Endometrial microvascular endothelial cells (primary cell): ENCODE measurements around the gene ZFP1. TPM values are rescaled to one million over a fixed set of nuclear protein-coding genes. Genes with fewer than 3 reads are reported as not detected.
"Not testable (repeated sequence)": the region's sequence is repeated elsewhere in the genome, so short reads cannot be mapped to it uniquely, and the experiment has no call there.

Source experiments
- in situ Hi-C: cut with HindIII; loops from 2 replicates; pipeline ENCODE4 v1.10.0; 2017; ENCODE audit warnings: low sequenced_read_pairs, low pct_unique_long_range_greater_than_20kb; ENCODE audit errors: inconsistent ontology term
- total RNA-seq: library from RNA; depleted of rRNA; stranded (reverse); fragments of >200 nt; gene quantifications from one replicate; pipeline ENCODE4 v1.2.3, GENCODE V29; 2015; ENCODE audit errors: inconsistent ontology term

ZFP1 gene
- total RNA-seq, 1 donor from 2014 or later: 3.8 TPM

- in situ Hi-C loops: not testable (repeated sequence)
Measured at GRCh38 chr16:75211286-75211685, 63.0 kb downstream of the ZFP1 start.

GRCh38 chr16:75216127-75216526 lies 67.8 kb downstream of the ZFP1 start:
- in situ Hi-C loops: no loop called here

GRCh38 chr16:75216576-75216975 lies 68.3 kb downstream of the ZFP1 start:
- in situ Hi-C loops: no loop called here

- in situ Hi-C loops: no loop called here
Measured at GRCh38 chr16:75217389-75217851, 69.1 kb downstream of the ZFP1 start.

GRCh38 chr16:75218256-75219076 lies 70.1 kb downstream of the ZFP1 start, which contains the start of gene CTRB1:
Gene CTRB1 (plus strand): TSS chr16:75218988. CDS start chr16:75219008, 20 bp downstream.
- in situ Hi-C loops: no loop called here

GRCh38 chr16:75219088-75219487 lies 70.8 kb downstream of the ZFP1 start:
- in situ Hi-C loops: no loop called here

- in situ Hi-C loops: no loop called here
Measured at GRCh38 chr16:75219838-75220237, 71.5 kb downstream of the ZFP1 start.

Other genes starting within 250 kb of the ZFP1 start
- 23.5 TPM for gene WDR59, start 163.4 kb upstream of the ZFP1 start, total RNA-seq
- gene ZNRF1, start 149.5 kb upstream of the ZFP1 start, total RNA-seq: 16.5 TPM
- gene LDHD, start 31.7 kb upstream of the ZFP1 start, total RNA-seq: 0.09 TPM
- not detected for gene CTRB2, start 58.6 kb downstream of the ZFP1 start, total RNA-seq
- gene CTRB1, start 70.5 kb downstream of the ZFP1 start, total RNA-seq: not detected
- gene BCAR1, start 103.1 kb downstream of the ZFP1 start, total RNA-seq: 254 TPM